Right hindlimb (tissue), 1 donor: Measurements from ENCODE around the gene JMJD1C.
A peak's percentile ranks its signal among the peaks of the same experiment; 100 is the strongest.

Experiments used
- DNase-seq: peaks from one replicate; pipeline ENCODE4 v3.0.0-alpha.2; 2018

JMJD1C gene

DNA sequence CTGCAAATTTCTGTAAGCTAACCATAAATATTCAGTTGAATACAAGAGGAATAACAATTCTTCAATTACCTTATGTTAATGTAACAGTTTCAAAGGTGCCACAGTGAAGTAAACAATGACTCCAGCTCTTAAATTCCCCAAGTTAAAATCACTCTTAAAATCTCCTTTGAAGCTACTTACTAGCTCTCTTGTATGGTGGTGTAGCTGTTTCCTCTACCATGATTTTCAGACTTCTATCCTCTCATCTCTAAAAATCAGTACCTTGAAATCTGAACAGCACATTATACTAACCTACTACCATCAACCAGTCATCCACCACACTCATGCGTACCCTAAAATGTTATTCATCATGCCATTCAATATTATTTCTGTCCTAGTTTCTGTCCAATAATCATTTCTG lies 29.6 kb downstream of the JMJD1C start:
- DNase-seq, result no peak

- DNase-seq, result no peak
Measured at GRCh38 chr10:63434866-63435854, 30.6 kb downstream of the JMJD1C start.

DNA sequence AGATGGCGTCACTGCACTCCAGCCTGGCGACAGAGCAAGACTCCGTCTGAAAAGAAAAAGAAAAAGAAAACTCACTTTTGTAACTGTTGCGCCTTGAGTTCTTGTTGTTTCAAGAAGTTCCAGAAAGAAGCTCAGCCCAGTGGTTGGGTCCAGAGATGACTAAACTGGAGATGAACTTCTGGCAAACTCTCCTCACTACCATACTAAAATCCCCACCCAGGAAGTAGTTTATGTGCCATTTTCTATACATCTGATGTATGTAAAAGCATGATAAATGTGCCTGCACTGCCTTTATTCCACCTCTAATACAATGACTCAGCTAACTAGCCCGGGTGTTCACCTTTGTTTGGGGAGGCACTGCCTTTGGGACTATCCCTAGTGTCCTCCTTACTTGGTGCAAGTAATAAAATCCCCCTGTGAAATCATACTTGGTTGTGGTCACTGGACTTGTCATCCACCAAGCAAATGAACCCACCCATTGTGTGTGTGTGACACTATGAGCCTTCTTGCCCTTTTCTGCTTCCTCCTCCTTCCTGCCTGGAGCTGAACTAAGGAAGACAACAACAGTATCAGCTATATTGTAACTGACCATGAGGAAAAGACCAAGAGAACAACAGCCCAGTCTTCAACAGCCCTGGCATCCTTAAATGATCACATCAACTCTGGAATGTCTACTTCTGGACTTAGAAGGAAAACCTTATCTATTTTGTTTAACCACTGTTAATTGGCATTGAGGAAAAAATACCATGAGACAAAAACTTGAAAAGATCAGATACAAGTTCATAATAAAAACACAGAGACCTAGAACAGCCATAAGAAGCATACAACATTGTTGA lies 33.6 kb downstream of the JMJD1C start:
- no peak for DNase-seq

DNA sequence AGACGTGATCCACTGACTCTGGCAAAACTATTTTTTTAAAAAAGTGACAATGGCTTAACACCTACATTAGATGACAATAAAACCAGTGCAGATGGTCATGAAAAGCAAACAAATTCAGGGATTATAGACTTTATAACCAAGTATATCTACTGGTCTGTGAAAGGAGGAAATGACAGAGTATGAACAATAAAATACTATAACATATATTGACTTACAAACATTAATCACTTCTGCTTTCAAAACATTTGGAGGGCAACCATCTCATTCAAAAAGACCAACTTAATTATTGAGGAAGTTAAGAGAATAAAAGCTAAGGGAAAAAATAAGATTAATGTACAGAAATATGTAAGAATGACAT lies 34.8 kb downstream of the JMJD1C start:
- DNase-seq, result no peak

- DNase-seq, result no peak
Measured at GRCh38 chr10:63430091-63430998, 35.4 kb downstream of the JMJD1C start.

DNA sequence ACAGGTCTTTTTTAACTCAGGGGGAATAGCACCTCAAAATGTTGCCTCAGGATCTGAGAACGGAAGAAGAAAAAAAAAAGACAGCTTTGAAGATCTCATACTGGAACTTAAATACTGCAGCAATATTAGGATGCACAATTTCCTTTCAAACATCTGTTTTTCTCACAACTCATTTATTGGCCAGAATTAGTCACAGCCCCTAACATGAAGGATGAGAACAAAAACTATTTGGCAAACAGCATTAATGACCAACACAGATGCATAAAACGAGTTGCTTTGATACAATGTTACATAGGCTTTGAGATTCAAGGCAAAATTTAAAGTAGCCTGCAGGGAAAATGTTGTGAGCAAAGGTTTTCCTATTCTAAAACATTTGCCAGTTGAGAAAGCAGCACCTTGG lies 36.5 kb downstream of the JMJD1C start:
- no peak for DNase-seq

GRCh38 chr10:63427013-63427412 lies 38.8 kb downstream of the JMJD1C start:
- DNase-seq, result no peak

GRCh38 chr10:63425512-63425911 lies 40.3 kb downstream of the JMJD1C start:
- DNase-seq, result no peak

- no peak for DNase-seq
Measured at GRCh38 chr10:63424576-63424975, 41.2 kb downstream of the JMJD1C start.

- no peak for DNase-seq
Measured at GRCh38 chr10:63423494-63423893, 42.3 kb downstream of the JMJD1C start.

DNA sequence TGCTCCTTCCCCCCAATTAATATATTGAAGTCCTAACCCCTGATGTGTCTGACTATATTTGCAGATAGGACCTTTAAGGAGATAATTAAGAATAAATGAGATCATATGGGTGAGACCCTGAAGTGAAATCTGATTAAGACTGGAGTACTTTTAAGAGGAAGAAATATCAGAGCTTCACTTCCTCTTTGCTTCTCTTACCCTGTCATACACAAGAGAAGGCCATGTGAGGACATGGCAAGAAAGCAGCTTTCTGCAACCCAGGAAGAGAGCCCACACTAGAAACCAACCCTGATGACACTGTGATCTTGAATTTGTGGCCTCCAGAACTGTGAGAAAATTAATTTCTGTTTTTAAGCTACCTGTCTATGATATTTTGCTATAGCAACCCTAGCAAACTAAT lies 44.2 kb downstream of the JMJD1C start:
- no peak for DNase-seq

- DNase-seq, result peak; percentile 75
Measured at GRCh38 chr10:63416376-63416775, 49.4 kb downstream of the JMJD1C start.

GRCh38 chr10:63415640-63416244 lies 50.0 kb downstream of the JMJD1C start:
- DNase-seq, result no peak

GRCh38 chr10:63414481-63415260 lies 51.1 kb downstream of the JMJD1C start:
- DNase-seq, result no peak

DNA sequence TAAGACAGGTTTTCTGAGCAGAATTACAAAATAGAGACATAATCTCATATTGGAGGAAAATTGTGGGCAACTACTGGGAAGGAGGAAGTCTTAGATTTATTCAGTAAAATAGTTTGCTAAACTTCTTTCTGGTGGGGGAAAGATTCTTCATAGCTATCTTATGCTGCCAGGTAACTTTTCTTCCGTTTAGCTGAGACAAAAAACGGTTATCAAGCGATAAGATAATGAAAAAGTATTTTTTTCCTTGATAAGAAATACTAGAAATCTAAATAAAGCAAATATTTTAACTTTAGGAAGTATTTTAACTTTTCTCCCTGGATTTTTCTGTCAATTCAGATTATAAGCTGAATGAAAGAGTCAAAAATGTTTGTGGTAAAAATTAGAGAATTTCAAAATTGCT lies 52.3 kb downstream of the JMJD1C start:
- DNase-seq, result no peak

GRCh38 chr10:63412304-63412703 lies 53.5 kb downstream of the JMJD1C start:
- no peak for DNase-seq

GRCh38 chr10:63410633-63411032 lies 55.1 kb downstream of the JMJD1C start:
- no peak for DNase-seq

DNA sequence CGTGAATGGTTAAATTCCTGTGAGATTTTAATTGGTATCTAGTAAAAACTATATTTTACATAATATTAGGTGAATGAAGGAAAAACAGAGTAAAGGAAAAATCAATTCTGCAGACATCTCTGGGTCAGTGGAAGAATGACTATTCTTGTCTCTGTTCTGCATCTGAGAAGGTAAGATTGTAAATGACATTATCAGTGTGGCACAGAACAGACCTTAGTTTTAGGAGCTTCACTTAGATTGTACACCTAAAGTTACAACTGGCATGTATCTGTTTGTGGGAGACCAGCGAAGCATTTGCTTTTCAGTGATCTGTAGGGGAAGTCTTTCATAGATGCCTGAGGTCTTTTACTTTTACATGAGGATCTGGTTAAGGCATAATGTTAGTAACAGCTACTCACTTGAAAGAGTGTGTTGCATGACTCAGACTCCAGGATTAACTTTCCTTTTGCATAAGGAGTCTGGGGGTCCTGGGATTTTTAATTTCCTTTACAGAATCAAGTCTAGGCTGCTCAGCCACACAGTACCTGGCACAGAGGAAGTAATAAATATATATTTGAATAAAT lies 56.2 kb downstream of the JMJD1C start:
- DNase-seq, result no peak

DNA sequence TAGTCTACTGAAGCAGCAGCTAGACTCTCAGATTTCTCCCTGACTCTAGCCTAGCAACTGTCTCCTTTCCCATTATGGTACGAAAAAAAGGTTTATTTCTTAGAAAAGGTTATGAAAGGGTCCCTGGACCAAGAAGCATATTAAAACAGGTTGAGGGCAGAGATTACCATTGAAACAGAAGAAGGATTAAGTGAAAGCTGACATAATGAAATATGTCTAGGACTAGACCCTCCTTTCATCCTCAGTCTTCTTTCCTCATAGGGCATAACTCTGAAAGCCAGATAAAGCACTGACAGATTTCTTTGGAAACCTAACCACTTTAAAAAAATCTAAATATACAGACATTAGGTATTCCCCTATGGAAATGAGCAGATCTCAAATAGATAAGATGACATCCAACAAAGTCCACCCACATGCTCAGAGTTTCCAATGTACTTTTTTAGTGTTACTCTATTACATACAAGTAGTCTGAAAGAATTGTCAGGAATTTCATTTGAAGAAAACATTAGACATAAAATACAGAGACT lies 58.6 kb downstream of the JMJD1C start:
- DNase-seq, result no peak

- DNase-seq, result no peak
Measured at GRCh38 chr10:63396133-63396761, 69.5 kb downstream of the JMJD1C start.
